ENCODE results near the gene MT2A.

- TF ChIP-seq CTCF (IDR thresholded peaks at IDR 0.05) (no peak), POLR2A (IDR thresholded peaks at IDR 0.05) (no peak)
These were observed 26.5 kb downstream of the MT2A start for GRCh38 chr16:56634715-56635440.
